Lung (tissue), 16 donors: ENCODE results near the gene TTBK2. TPM values are rescaled to one million over a fixed set of nuclear protein-coding genes. Genes with fewer than 3 reads are reported as not detected.

Experiments
- ATAC-seq: fragments of 200-7000 bp; cut with Tn5 transposase; one replicate; pipeline ENCODE4 v1.9.1; 2020; ENCODE audit warnings: moderate number of reproducible peaks; ENCODE audit not compliant: insufficient read depth, low FRiP score
- DNase-seq, 3 donors: peaks; one replicate each; pipeline ENCODE4 v3.0.0-alpha.2; 2013 to 2017
- H3K27ac ChIP-seq, 2 donors: one replicate each; pipeline ENCODE4 v1.5.1; 2013; ENCODE audit warnings: mild to moderate bottlenecking in 2 of 2, moderate library complexity in 2 of 2, control low read depth in 1 of 2, inconsistent platforms in 1 of 2, low read depth in 1 of 2, low read length in 1 of 2
- H3K27me3 ChIP-seq, 3 donors: one replicate each; pipeline ENCODE4 v1.5.1; 2013; ENCODE audit warnings: low read length in 2 of 3; ENCODE audit not compliant: control insufficient read depth in 3 of 3, insufficient read depth in 3 of 3
- H3K36me3 ChIP-seq, 4 donors: one replicate each; pipeline ENCODE4 v1.5.1; 2013; ENCODE audit warnings: low read length in 4 of 4, mild to moderate bottlenecking in 1 of 4, moderate library complexity in 1 of 4; ENCODE audit not compliant: control insufficient read depth in 4 of 4, insufficient read depth in 4 of 4
- H3K4me1 ChIP-seq, 5 donors: one replicate each; pipeline ENCODE4 v1.5.1; 2013; ENCODE audit warnings: low read length in 5 of 5, mild to moderate bottlenecking in 2 of 5, moderate library complexity in 1 of 5; ENCODE audit not compliant: control insufficient read depth in 5 of 5, insufficient read depth in 5 of 5
- H3K4me3 ChIP-seq: one replicate; pipeline ENCODE4 v1.5.1; 2013; ENCODE audit warnings: mild to moderate bottlenecking, control low read depth, moderate library complexity
- H3K9ac ChIP-seq, 2 donors: one replicate each; pipeline ENCODE4 v1.5.1; 2013; ENCODE audit warnings: low read length in 2 of 2, control low read depth in 1 of 2; ENCODE audit not compliant: insufficient read depth in 1 of 2
- H3K9me3 ChIP-seq, 4 donors: one replicate each; pipeline ENCODE4 v1.5.1; 2013; ENCODE audit warnings: low read length in 3 of 4, mild to moderate bottlenecking in 1 of 4, moderate library complexity in 1 of 4; ENCODE audit not compliant: control insufficient read depth in 4 of 4, insufficient read depth in 3 of 4
- CTCF ChIP-seq: IDR thresholded peaks from 2 replicates; pipeline ENCODE4 v1.5.1; 2012; ENCODE audit warnings: mild to moderate bottlenecking; ENCODE audit errors: control extremely low read depth, extremely low read depth
- WGBS, 2 donors: extraction: QIAGEN DNeasy Blood & Tissue Kit; methylation state at CpG; one replicate each; pipeline ENCODE4 v1.1.7; 2013; 5-methylcytosine and 5-hydroxymethylcytosine counted together
- long read RNA-seq, 5 donors: transcript quantifications; one replicate each; lab custom pipeline, GENCODE V29; 2026
- polyA plus RNA-seq, 2 donors: library from polyadenylated mRNA; stranded (reverse); fragments of 200-250 nt; gene quantifications; one replicate each; pipeline ENCODE4 v1.2.1, GENCODE V29; 2013
- total RNA-seq, 2 donors: library from RNA; depleted of rRNA in 1 of 2; stranded (reverse); fragments of >200 nt in 1 of 2; gene quantifications; one replicate each; pipeline ENCODE4 v1.2.1, GENCODE V29; 2014 to 2021
- donor health status: control.
- donor health status: control.
- donor health status: Bipolar disorder and iron deficiency.
- donor health status: healthy.
- donor health status: DM: yes; HTN: yes; CAD: no.

TTBK2 gene
- total RNA-seq (10 to 100 TPM; 16.0 to 27.5 TPM), polyA plus RNA-seq (1 to 10 TPM; 2.5 to 2.9 TPM)
- long read RNA-seq, donor 1, partial matches to known transcripts = 8 of 8 reads
- long read RNA-seq, donor 1, other reads (novel, unspliced or antisense) = 0 of 8 reads
- long read RNA-seq, donor 2 = 0 reads
- long read RNA-seq, donor 3 = 0 reads
- long read RNA-seq, donor 4 = 0 reads
- long read RNA-seq, donor 5 = 0 reads

GRCh38 chr15:42920519-42921341 lies at the start of gene TTBK2:
TTBK2 (minus strand) TSS chr15:42920778; CDS start chr15:42878617, 42,161 bp downstream.
- H3K9me3 ChIP-seq = no peaks in the 10 kb centered on the region
- H3K4me3 ChIP-seq = peak within 1 kb of the TSS; percentile 97
- peaks cover 0 to 2% (median 0%) of the 10 kb centered on the region in 3 donors for H3K27me3 ChIP-seq
- no peak for TF ChIP-seq CTCF
- 0 to 1% methylated on average over 63 to 72 of the region's 72 CpGs for WGBS, 2 donors
- peak; percentile 98 for ATAC-seq
- peak within 1 kb of the TSS; percentile 73 to 79 for H3K27ac ChIP-seq
- H3K4me1 ChIP-seq = peaks cover 0 to 21% (median 2%) of the 10 kb centered on the region in 5 donors
- no peaks in the 10 kb centered on the region for H3K36me3 ChIP-seq
- peak; percentile 99 to 100 (median 99) for DNase-seq
- H3K9ac ChIP-seq = peak within 1 kb of the TSS; percentile 69 to 90

GRCh38 chr15:42964476-42964875 lies 43.9 kb upstream of the TTBK2 start:
- Histone ChIP-seq H3K9ac (no peak overlapping the region), H3K4me3 (no peak overlapping the region), H3K4me1 (no peaks in the 10 kb centered on the region), H3K27me3 (no peaks in the 10 kb centered on the region), H3K27ac (no peak overlapping the region), H3K36me3 (peaks cover 13 to 30% (median 25%) of the 10 kb centered on the region in 4 donors), H3K9me3 (no peaks in the 10 kb centered on the region)
- no peak for TF ChIP-seq CTCF
- DNase-seq (no peak), ATAC-seq (no peak)
- 94 to 99% methylated on average over 5 of the region's 5 CpGs for whole genome bisulfite sequencing, 2 donors

GRCh38 chr15:42955518-42955917 lies 34.9 kb upstream of the TTBK2 start:
- DNase-seq = no peak
- Histone ChIP-seq H3K36me3 (peaks cover 22 to 60% (median 36%) of the 10 kb centered on the region in 4 donors), H3K27ac (no peak overlapping the region), H3K9ac (no peak overlapping the region), H3K9me3 (peaks cover 0 to 3% (median 0%) of the 10 kb centered on the region in 4 donors), H3K27me3 (no peaks in the 10 kb centered on the region), H3K4me1 (peaks cover 0 to 2% (median 0%) of the 10 kb centered on the region in 5 donors), H3K4me3 (no peak overlapping the region)
- TF ChIP-seq CTCF = no peak
- no peak for ATAC-seq
